Progenitor cell of endocrine pancreas (in vitro differentiated cells): ENCODE data around the gene WFDC1. TPM values are rescaled to one million over a fixed set of nuclear protein-coding genes. Genes with fewer than 3 reads are reported as not detected.
"Not testable (repeated sequence)": the region's sequence is repeated elsewhere in the genome, so short reads cannot be mapped to it uniquely, and the experiment has no call there.

Experiments used
- DNase-seq: peaks from one replicate; pipeline ENCODE4 v3.0.0; 2021; ENCODE audit warnings: low spot score; ENCODE audit not compliant: unreplicated experiment
- H3K27ac Mint-ChIP-seq: 2 replicates; pipeline ENCODE4 v1.8.0; 2021; ENCODE audit warnings: mild to moderate bottlenecking, moderate library complexity, mixed read lengths
- H3K27me3 Mint-ChIP-seq: 2 replicates; pipeline ENCODE4 v1.8.0; 2021; ENCODE audit warnings: mixed read lengths
- H3K36me3 Mint-ChIP-seq: 2 replicates; pipeline ENCODE4 v1.8.0; 2022; ENCODE audit warnings: mixed read lengths; ENCODE audit not compliant: insufficient read depth
- H3K4me1 Mint-ChIP-seq: 2 replicates; pipeline ENCODE4 v1.8.0; 2021; ENCODE audit warnings: low read depth, mixed read lengths
- H3K4me3 Mint-ChIP-seq: 2 replicates; pipeline ENCODE4 v1.8.0; 2021; ENCODE audit warnings: low read depth, mild to moderate bottlenecking, moderate library complexity, mixed read lengths
- H3K9me3 Mint-ChIP-seq: 2 replicates; pipeline ENCODE4 v1.8.0; 2021; ENCODE audit warnings: low read depth, mixed read lengths
- total RNA-seq: library from RNA; stranded (reverse); gene quantifications from 2 replicates; pipeline ENCODE4 v1.2.1, GENCODE V29; 2021
- TF ChIP-seq, protein P1 (sequence below): fragments of 200-600 bp; sonication (generic); IDR thresholded peaks from one replicate; pipeline ENCODE4 v1.5.0; 2021; ENCODE audit warnings: antibody characterized with exemption, mild to moderate bottlenecking; ENCODE audit not compliant: unreplicated experiment

Gene WFDC1
- total RNA-seq, 1 donor from 2014 or later = 0.24 TPM

GRCh38 chr16:84331998-84332780, 37.5 kb downstream of the WFDC1 start:
- peaks cover 8% of the 10 kb centered on the region for H3K9me3 Mint-ChIP-seq
- DNase-seq = no peak
- no peak overlapping the region for H3K27ac Mint-ChIP-seq
- peaks cover 2% of the 10 kb centered on the region for H3K36me3 Mint-ChIP-seq
- H3K4me1 Mint-ChIP-seq = peaks cover 8% of the 10 kb centered on the region
- H3K4me3 Mint-ChIP-seq = no peak overlapping the region
- TF ChIP-seq, protein P1, sequence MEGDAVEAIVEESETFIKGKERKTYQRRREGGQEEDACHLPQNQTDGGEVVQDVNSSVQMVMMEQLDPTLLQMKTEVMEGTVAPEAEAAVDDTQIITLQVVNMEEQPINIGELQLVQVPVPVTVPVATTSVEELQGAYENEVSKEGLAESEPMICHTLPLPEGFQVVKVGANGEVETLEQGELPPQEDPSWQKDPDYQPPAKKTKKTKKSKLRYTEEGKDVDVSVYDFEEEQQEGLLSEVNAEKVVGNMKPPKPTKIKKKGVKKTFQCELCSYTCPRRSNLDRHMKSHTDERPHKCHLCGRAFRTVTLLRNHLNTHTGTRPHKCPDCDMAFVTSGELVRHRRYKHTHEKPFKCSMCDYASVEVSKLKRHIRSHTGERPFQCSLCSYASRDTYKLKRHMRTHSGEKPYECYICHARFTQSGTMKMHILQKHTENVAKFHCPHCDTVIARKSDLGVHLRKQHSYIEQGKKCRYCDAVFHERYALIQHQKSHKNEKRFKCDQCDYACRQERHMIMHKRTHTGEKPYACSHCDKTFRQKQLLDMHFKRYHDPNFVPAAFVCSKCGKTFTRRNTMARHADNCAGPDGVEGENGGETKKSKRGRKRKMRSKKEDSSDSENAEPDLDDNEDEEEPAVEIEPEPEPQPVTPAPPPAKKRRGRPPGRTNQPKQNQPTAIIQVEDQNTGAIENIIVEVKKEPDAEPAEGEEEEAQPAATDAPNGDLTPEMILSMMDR = no peak
- peaks cover 16% of the 10 kb centered on the region for H3K27me3 Mint-ChIP-seq

- Mint-ChIP-seq H3K36me3 (peaks cover 2% of the 10 kb centered on the region), H3K9me3 (peaks cover 8% of the 10 kb centered on the region), H3K4me3 (no peak overlapping the region), H3K27me3 (peaks cover 12% of the 10 kb centered on the region), H3K27ac (no peak overlapping the region), H3K4me1 (peaks cover 6% of the 10 kb centered on the region)
- DNase-seq = no peak
- TF ChIP-seq, protein P1 = no peak
Observed at GRCh38 chr16:84332975-84333684, 38.5 kb downstream of the WFDC1 start.

DNA sequence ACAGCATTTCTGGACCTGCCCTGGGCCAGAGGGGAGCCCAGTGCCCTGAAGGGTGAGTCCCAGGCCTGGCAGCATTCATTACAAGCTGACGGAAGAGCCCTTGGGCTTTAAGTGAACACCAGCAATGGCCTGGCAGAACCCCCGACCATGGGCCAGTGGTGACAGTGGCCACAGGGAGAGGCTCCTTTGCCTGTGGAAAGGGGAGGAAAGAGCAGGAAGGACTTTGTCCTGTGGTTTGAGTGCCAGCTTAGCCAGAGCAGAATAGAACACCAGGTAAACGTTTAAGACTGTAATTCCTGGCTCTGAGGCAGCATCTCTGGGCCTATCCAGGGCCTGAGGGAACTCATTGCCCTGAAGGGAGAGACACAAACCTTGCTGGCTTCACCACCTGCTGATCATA, 39.4 kb downstream of the WFDC1 start:
- H3K27me3 Mint-ChIP-seq = peaks cover 12% of the 10 kb centered on the region
- peaks cover 2% of the 10 kb centered on the region for H3K36me3 Mint-ChIP-seq
- H3K27ac Mint-ChIP-seq = no peak overlapping the region
- H3K9me3 Mint-ChIP-seq = peaks cover 8% of the 10 kb centered on the region
- DNase-seq = no peak
- TF ChIP-seq, protein P1 = no peak
- peaks cover 6% of the 10 kb centered on the region for H3K4me1 Mint-ChIP-seq
- H3K4me3 Mint-ChIP-seq = no peak overlapping the region

- DNase-seq = no peak
- TF ChIP-seq, protein P1 = no peak
- peaks cover 8% of the 10 kb centered on the region for H3K9me3 Mint-ChIP-seq
- H3K27ac Mint-ChIP-seq = no peak overlapping the region
- peaks cover 2% of the 10 kb centered on the region for H3K36me3 Mint-ChIP-seq
- no peak overlapping the region for H3K4me3 Mint-ChIP-seq
- H3K27me3 Mint-ChIP-seq = peaks cover 15% of the 10 kb centered on the region
- peaks cover 6% of the 10 kb centered on the region for H3K4me1 Mint-ChIP-seq
Observed at GRCh38 chr16:84334482-84334881, 39.8 kb downstream of the WFDC1 start.

- DNase-seq, H3K4me3 Mint-ChIP-seq, H3K27ac Mint-ChIP-seq, H3K27me3 Mint-ChIP-seq, H3K9me3 Mint-ChIP-seq, H3K4me1 Mint-ChIP-seq, H3K36me3 Mint-ChIP-seq: not testable (repeated sequence)
Observed at GRCh38 chr16:84337236-84337635, 42.6 kb downstream of the WFDC1 start.
